ENCODE results near the gene ELOA. TPM values are rescaled to one million over a fixed set of nuclear protein-coding genes. Genes with fewer than 3 reads are reported as not detected.

Gene ELOA
- total and polyA plus RNA-seq, 2 of the 13 experiments (the other 11 are each of a cell fraction or from before 2014, with no cell fraction given) = 14.2 to 28.5 TPM

DNA sequence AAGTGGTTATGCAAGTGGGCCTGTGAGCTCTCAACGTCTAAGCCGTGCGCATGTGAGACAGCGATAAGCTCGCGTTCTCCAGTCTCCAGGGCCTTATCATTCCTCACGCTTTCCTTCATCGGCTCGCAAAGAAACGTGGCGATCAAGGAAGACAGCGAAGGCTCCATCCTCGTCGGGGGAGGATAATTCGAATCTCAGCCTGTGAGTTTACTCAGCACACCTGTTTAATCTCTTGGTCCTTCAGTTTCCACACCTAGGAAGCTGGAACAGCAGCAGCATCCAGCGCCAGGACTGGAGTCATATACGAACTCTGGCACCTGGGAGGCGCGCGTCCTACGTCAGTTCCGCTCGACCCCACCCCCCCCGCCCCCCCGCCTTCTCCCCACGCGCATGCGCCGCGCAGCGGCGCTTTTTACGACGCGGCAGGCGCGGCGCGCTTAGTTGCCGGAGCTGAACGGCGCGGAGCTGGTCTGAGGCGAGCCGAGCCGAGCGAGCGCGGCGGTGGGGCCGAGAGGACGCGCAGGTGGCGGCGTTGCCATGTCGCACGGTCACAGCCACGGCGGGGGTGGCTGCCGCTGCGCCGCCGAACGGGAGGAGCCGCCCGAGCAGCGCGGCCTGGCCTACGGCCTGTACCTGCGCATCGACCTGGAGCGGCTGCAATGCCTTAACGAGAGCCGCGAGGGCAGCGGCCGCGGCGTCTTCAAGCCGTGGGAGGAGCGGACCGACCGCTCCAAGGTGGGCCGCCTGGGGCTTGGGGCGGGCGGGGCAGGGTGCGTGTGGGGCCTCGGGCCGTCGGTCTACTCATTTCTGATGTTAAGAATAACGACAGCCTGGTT lies 34.9 kb downstream of the ELOA start, which contains the start of gene PITHD1 (continued):
- TF ChIP-seq, protein P1, sequence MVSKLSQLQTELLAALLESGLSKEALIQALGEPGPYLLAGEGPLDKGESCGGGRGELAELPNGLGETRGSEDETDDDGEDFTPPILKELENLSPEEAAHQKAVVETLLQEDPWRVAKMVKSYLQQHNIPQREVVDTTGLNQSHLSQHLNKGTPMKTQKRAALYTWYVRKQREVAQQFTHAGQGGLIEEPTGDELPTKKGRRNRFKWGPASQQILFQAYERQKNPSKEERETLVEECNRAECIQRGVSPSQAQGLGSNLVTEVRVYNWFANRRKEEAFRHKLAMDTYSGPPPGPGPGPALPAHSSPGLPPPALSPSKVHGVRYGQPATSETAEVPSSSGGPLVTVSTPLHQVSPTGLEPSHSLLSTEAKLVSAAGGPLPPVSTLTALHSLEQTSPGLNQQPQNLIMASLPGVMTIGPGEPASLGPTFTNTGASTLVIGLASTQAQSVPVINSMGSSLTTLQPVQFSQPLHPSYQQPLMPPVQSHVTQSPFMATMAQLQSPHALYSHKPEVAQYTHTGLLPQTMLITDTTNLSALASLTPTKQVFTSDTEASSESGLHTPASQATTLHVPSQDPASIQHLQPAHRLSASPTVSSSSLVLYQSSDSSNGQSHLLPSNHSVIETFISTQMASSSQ (IDR thresholded peaks at IDR 0.05; ENCODE audit: low read depth) = 0 out of 2 replicates have a peak, but pooled peaks have one; percentile 15
- TF ChIP-seq, protein P1 (CRISPR knock-in tag; IDR thresholded peaks at IDR 0.05; ENCODE audit: borderline replicate concordance) = peak; percentile 59; the same call in 1 of the 2 replicates
- no peak for TF ChIP-seq CC2D1A (CRISPR knock-in tag; IDR thresholded peaks at IDR 0.05)
- peak; percentile 17; the same call in 1 of the 2 replicates for TF ChIP-seq POGZ (CRISPR knock-in tag; IDR thresholded peaks at IDR 0.05)
- peak; percentile 63; the same call in 1 of the 2 replicates for TF ChIP-seq ESRRA (CRISPR knock-in tag; IDR thresholded peaks at IDR 0.05; ENCODE audit: low read depth)
- peak; percentile 73; the same call in 1 of the 2 replicates for TF ChIP-seq ZSCAN20 (CRISPR knock-in tag; IDR thresholded peaks at IDR 0.05; ENCODE audit: borderline replicate concordance)
- peak; percentile 75; the same call in 1 of the 2 replicates for TF ChIP-seq ZFP37 (CRISPR knock-in tag; IDR thresholded peaks at IDR 0.05; ENCODE audit: borderline replicate concordance)
- TF ChIP-seq ZKSCAN1 (IDR thresholded peaks at IDR 0.05; ENCODE audit: low read length) = no peak
- peak; percentile 82; the same call in 1 of the 2 replicates for TF ChIP-seq MED13 (CRISPR knock-in tag; IDR thresholded peaks at IDR 0.05)
- no peak for TF ChIP-seq ZNF878 (CRISPR knock-in tag; IDR thresholded peaks at IDR 0.05)
- TF ChIP-seq ZNF776 (CRISPR knock-in tag; IDR thresholded peaks at IDR 0.05) = peak; percentile 68; the same call in 1 of the 2 replicates
- TF ChIP-seq IRF2 (CRISPR knock-in tag; IDR thresholded peaks at IDR 0.05) = peak; percentile 61; the same call in 1 of the 2 replicates
- TF ChIP-seq HNRNPH1 (optimal IDR thresholded peaks at IDR 0.05; ENCODE audit: low read depth, low read length) = no peak
- TF ChIP-seq ZNF543 (CRISPR knock-in tag; IDR thresholded peaks at IDR 0.05) = no peak
- TF ChIP-seq MIER2 (CRISPR knock-in tag; IDR thresholded peaks at IDR 0.05) = no peak
- TF ChIP-seq, protein P2, sequence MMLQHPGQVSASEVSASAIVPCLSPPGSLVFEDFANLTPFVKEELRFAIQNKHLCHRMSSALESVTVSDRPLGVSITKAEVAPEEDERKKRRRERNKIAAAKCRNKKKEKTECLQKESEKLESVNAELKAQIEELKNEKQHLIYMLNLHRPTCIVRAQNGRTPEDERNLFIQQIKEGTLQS (CRISPR knock-in tag; IDR thresholded peaks at IDR 0.05) = no peak
- no peak for TF ChIP-seq MXD4 (CRISPR knock-in tag; IDR thresholded peaks at IDR 0.05)
- TF ChIP-seq CREM (IDR thresholded peaks at IDR 0.05) = peak; percentile 90
- TF ChIP-seq CREM (CRISPR knock-in tag; IDR thresholded peaks at IDR 0.05) = peak; percentile 55; the same call in 1 of the 2 replicates
- TF ChIP-seq RORA (CRISPR knock-in tag; IDR thresholded peaks at IDR 0.05) = no peak
- TF ChIP-seq, protein P3, sequence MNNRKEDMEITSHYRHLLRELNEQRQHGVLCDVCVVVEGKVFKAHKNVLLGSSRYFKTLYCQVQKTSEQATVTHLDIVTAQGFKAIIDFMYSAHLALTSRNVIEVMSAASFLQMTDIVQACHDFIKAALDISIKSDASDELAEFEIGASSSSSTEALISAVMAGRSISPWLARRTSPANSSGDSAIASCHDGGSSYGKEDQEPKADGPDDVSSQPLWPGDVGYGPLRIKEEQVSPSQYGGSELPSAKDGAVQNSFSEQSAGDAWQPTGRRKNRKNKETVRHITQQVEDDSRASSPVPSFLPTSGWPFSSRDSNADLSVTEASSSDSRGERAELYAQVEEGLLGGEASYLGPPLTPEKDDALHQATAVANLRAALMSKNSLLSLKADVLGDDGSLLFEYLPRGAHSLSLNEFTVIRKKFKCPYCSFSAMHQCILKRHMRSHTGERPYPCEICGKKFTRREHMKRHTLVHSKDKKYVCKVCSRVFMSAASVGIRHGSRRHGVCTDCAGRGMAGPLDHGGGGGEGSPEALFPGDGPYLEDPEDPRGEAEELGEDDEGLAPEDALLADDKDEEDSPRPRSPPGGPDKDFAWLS (CRISPR knock-in tag; IDR thresholded peaks at IDR 0.05; ENCODE audit: borderline replicate concordance) = no peak
